Lung (tissue), 12 donors: ENCODE measurements around the gene MYL12A. TPM values are rescaled to one million over a fixed set of nuclear protein-coding genes. Genes with fewer than 3 reads are reported as not detected.

ENCODE experiments used
- ATAC-seq: fragments of 200-7000 bp; cut with Tn5 transposase; one replicate; pipeline ENCODE4 v1.9.1; 2020; ENCODE audit warnings: moderate number of reproducible peaks; ENCODE audit not compliant: insufficient read depth, low FRiP score
- DNase-seq, 3 donors: peaks; one replicate each; pipeline ENCODE4 v3.0.0-alpha.2; 2013 to 2017
- H3K27ac ChIP-seq, 2 donors: one replicate each; pipeline ENCODE4 v1.5.1; 2013; ENCODE audit warnings: mild to moderate bottlenecking in 2 of 2, moderate library complexity in 2 of 2, control low read depth in 1 of 2, inconsistent platforms in 1 of 2, low read depth in 1 of 2, low read length in 1 of 2
- H3K27me3 ChIP-seq, 3 donors: one replicate each; pipeline ENCODE4 v1.5.1; 2013; ENCODE audit warnings: low read length in 2 of 3; ENCODE audit not compliant: control insufficient read depth in 3 of 3, insufficient read depth in 3 of 3
- H3K36me3 ChIP-seq, 4 donors: one replicate each; pipeline ENCODE4 v1.5.1; 2013; ENCODE audit warnings: low read length in 4 of 4, mild to moderate bottlenecking in 1 of 4, moderate library complexity in 1 of 4; ENCODE audit not compliant: control insufficient read depth in 4 of 4, insufficient read depth in 4 of 4
- H3K4me1 ChIP-seq, 5 donors: one replicate each; pipeline ENCODE4 v1.5.1; 2013; ENCODE audit warnings: low read length in 5 of 5, mild to moderate bottlenecking in 2 of 5, moderate library complexity in 1 of 5; ENCODE audit not compliant: control insufficient read depth in 5 of 5, insufficient read depth in 5 of 5
- H3K4me3 ChIP-seq: one replicate; pipeline ENCODE4 v1.5.1; 2013; ENCODE audit warnings: mild to moderate bottlenecking, control low read depth, moderate library complexity
- H3K9ac ChIP-seq, 2 donors: one replicate each; pipeline ENCODE4 v1.5.1; 2013; ENCODE audit warnings: low read length in 2 of 2, control low read depth in 1 of 2; ENCODE audit not compliant: insufficient read depth in 1 of 2
- H3K9me3 ChIP-seq, 4 donors: one replicate each; pipeline ENCODE4 v1.5.1; 2013; ENCODE audit warnings: low read length in 3 of 4, mild to moderate bottlenecking in 1 of 4, moderate library complexity in 1 of 4; ENCODE audit not compliant: control insufficient read depth in 4 of 4, insufficient read depth in 3 of 4
- CTCF ChIP-seq: IDR thresholded peaks from 2 replicates; pipeline ENCODE4 v1.5.1; 2012; ENCODE audit warnings: mild to moderate bottlenecking; ENCODE audit errors: control extremely low read depth, extremely low read depth
- WGBS, 2 donors: extraction: QIAGEN DNeasy Blood & Tissue Kit; methylation state at CpG; one replicate each; pipeline ENCODE4 v1.1.7; 2013; 5-methylcytosine and 5-hydroxymethylcytosine counted together
- polyA plus RNA-seq, 2 donors: library from polyadenylated mRNA; stranded (reverse); fragments of 200-250 nt; gene quantifications; one replicate each; pipeline ENCODE4 v1.2.1, GENCODE V29; 2013
- total RNA-seq, 2 donors: library from RNA; depleted of rRNA in 1 of 2; stranded (reverse); fragments of >200 nt in 1 of 2; gene quantifications; one replicate each; pipeline ENCODE4 v1.2.1, GENCODE V29; 2014 to 2021
- donor health status: control.
- donor health status: control.
- donor health status: Bipolar disorder and iron deficiency.
- donor health status: healthy.
- donor health status: DM: yes; HTN: yes; CAD: no.

The MYL12A gene
- total and polyA plus RNA-seq, 4 donors = 321 to 796 (median 491) TPM

DNA sequence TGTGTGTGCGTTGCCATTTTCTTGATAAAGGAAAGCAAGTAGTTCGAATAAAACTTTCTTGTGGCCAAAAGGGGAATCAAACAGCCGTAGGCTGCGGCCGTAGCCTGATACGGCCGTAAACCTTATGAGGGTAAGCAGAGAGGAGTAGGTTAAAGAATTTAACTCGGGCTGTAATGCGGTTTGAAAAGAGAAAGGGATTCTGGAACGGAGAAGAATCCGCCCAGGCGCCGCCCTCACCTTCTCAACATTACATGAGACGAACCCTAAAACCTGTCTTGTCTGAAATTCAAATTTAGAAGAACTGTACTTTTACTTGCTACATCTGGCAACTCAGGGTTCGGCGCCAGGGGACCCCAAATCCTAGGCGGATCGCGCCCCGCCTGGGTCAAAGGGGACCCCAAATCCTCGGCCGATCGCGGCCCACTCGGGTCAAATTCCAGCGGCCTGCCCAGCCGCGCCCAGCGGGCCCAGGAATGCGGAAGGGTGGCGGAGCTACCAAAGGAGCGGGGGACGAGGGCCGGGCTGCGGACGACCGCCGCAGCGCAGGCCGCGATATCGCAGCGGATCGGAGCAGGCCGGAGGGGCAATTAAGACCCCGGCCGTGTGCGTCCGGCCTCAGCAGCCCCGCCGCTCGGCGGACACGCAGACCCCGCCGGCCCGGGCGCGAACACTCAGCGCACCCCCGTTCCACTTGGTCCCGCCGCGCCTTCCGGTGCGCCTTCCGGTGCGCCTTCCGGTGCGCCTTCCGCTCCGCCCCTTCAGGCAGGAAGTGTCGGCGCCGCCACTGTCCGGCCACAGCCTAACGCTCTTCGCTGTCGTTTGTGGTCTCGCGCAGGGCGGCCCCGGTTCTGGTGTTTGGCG is 14.0 kb downstream of the MYL12A start, which contains the start of gene MYL12B:
Gene MYL12B (plus strand): TSS at position 761 of the 861 bp plus-strand sequence. CDS start 10,766 bp downstream, outside the sequence.
- H3K27ac ChIP-seq = peak within 1 kb of the TSS; percentile 98 to 100
- H3K9ac ChIP-seq = peak within 1 kb of the TSS; percentile 59 to 86
- H3K36me3 ChIP-seq = peaks cover 5 to 21% (median 16%) of the 10 kb centered on the region in 4 donors
- DNase-seq (peak; percentile 86 to 88 (median 87)), ATAC-seq (peak; percentile 93)
- 0 to 1% methylated on average over 47 to 84 of the region's 84 CpGs for WGBS, 2 donors
- peak within 1 kb of the TSS; percentile 97 for H3K4me3 ChIP-seq
- no peaks in the 10 kb centered on the region for H3K9me3 ChIP-seq
- H3K27me3 ChIP-seq = no peaks in the 10 kb centered on the region
- peaks cover 0 to 36% (median 13%) of the 10 kb centered on the region in 5 donors for H3K4me1 ChIP-seq
- no peak for TF ChIP-seq CTCF

GRCh38 chr18:3262234-3263131 is 14.9 kb downstream of the MYL12A start:
- peak; percentile 21 for ATAC-seq
- 0 to 1% methylated on average over 59 to 69 of the region's 69 CpGs for WGBS, 2 donors
- H3K4me1 ChIP-seq = peaks cover 0 to 39% (median 13%) of the 10 kb centered on the region in 5 donors
- H3K36me3 ChIP-seq = peaks cover 0 to 13% (median 11%) of the 10 kb centered on the region in 4 donors
- peak overlapping the region; percentile 97 for H3K4me3 ChIP-seq
- H3K27me3 ChIP-seq = no peaks in the 10 kb centered on the region
- peak overlapping the region; percentile 51 to 71 for H3K9ac ChIP-seq
- DNase-seq = peak in 2 of 3 donors; percentile 36 to 48
- no peaks in the 10 kb centered on the region for H3K9me3 ChIP-seq
- peak overlapping the region; percentile 98 to 100 for H3K27ac ChIP-seq
- no peak for TF ChIP-seq CTCF

DNA sequence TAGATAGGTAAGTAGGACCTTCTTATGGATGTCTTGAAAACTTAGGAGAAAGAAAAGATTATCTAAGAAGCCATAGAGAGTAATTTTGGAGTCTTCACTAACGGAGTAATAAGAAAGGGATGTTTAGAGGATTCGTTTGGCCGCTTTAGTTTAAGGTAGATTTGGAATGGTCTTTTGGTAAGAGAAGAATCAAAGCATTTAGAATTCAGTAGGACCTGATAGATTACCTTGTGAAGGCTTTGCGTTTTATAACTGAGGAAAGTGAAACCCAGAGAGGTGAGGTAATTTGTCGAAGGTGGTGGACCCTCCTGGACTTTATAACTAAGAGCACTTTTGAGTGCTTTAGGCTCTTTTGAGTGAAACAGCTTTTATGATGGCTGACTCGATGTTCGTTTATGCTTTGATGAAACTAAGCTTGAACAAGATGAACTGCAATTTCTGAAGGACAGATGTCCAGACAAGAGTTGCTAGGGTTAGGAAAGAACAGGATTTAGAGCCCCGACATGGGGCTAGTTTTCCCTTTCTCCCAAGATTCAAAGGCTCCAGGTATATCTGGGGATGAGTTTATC is 15.6 kb downstream of the MYL12A start:
- H3K9me3 ChIP-seq = no peaks in the 10 kb centered on the region
- H3K36me3 ChIP-seq = peaks cover 0 to 9% (median 5%) of the 10 kb centered on the region in 4 donors
- no peaks in the 10 kb centered on the region for H3K27me3 ChIP-seq
- DNase-seq (no peak), ATAC-seq (no peak)
- 15 to 28% methylated on average over 8 of the region's 8 CpGs for WGBS, 2 donors
- H3K4me1 ChIP-seq = peaks cover 0 to 45% (median 13%) of the 10 kb centered on the region in 5 donors
- peak overlapping the region; percentile 98 to 100 for H3K27ac ChIP-seq
- TF ChIP-seq CTCF = no peak
- peak overlapping the region; percentile 51 to 71 for H3K9ac ChIP-seq
- H3K4me3 ChIP-seq = peak overlapping the region; percentile 97
